Heart left ventricle (tissue), 16 donors: ENCODE measurements around the gene AIPL1. TPM values are rescaled to one million over a fixed set of nuclear protein-coding genes. Genes with fewer than 3 reads are reported as not detected.

Experiments used
- ATAC-seq, 4 donors: fragments of 200-7000 bp; cut with Tn5 transposase; one replicate each; pipeline ENCODE4 v1.9.1; 2020 to 2022; ENCODE audit warnings: moderate library complexity in 4 of 4, mild to moderate bottlenecking in 3 of 4, moderate number of reproducible peaks in 1 of 4
- DNase-seq, 5 donors: peaks; one replicate each; pipeline ENCODE4 v3.0.0-alpha.2; 2020
- H3K27ac ChIP-seq, 12 donors: fragments of 200-600 bp; sonication (generic) in 4 of 12; one replicate each; pipeline versions ENCODE4 v1.5.0 to v1.8.0; 2016 to 2022; ENCODE audit warnings: mild to moderate bottlenecking in 2 of 12
- H3K27me3 ChIP-seq, 9 donors: fragments of 200-600 bp; sonication (generic) in 2 of 9; one replicate each; pipeline versions ENCODE4 v1.5.1 to v1.8.0; 2016 to 2022; ENCODE audit warnings: mild to moderate bottlenecking in 3 of 9
- H3K36me3 ChIP-seq, 9 donors: fragments of 200-600 bp; sonication (generic) in 2 of 9; one replicate each; pipeline versions ENCODE4 v1.5.0 to v1.8.0; 2018 to 2022; ENCODE audit warnings: mild to moderate bottlenecking in 2 of 9
- H3K4me1 ChIP-seq, 12 donors: fragments of 200-600 bp; sonication (generic) in 4 of 12; one replicate each; pipeline versions ENCODE4 v1.5.0 to v1.8.0; 2016 to 2022; ENCODE audit warnings: mild to moderate bottlenecking in 3 of 12
- H3K4me3 ChIP-seq, 12 donors: fragments of 200-600 bp; sonication (generic) in 4 of 12; one replicate each; pipeline versions ENCODE4 v1.5.0 to v1.8.0; 2017 to 2022; ENCODE audit warnings: mild to moderate bottlenecking in 9 of 12, moderate library complexity in 4 of 12
- H3K9me3 ChIP-seq, 12 donors: fragments of 200-600 bp; sonication (generic) in 4 of 12; one replicate each; pipeline versions ENCODE4 v1.5.0 to v1.8.0; 2016 to 2022; ENCODE audit warnings: mild to moderate bottlenecking in 1 of 12
- CTCF ChIP-seq, 12 donors: fragments of 200-600 bp; sonication (generic) in 4 of 12; IDR thresholded peaks; one replicate each; pipeline versions ENCODE4 v1.5.0 to v1.8.0; 2018 to 2022; ENCODE audit warnings: antibody characterized with exemption in 12 of 12, mild to moderate bottlenecking in 5 of 12
- POLR2A ChIP-seq, 2 donors: fragments of 450-650 bp; IDR thresholded peaks; one replicate each; pipeline ENCODE4 v1.6.1; 2017; ENCODE audit warnings: antibody characterized with exemption in 2 of 2, mild to moderate bottlenecking in 2 of 2, moderate library complexity in 2 of 2
- WGBS, 4 donors: extraction: QIAGEN DNeasy Blood & Tissue Kit in 2 of 4; methylation state at CpG; one replicate each; pipeline versions ENCODE4 v1.1.5 to v1.1.7; 2013 to 2018; 5-methylcytosine and 5-hydroxymethylcytosine counted together
- intact Hi-C, 10 donors: fragments of 100-400 bp; cut with DNase I; formaldehyde crosslinking; loops; one replicate each; pipeline versions ENCODE4 v1.11.1 to v1.14.2; 2022
- polyA plus RNA-seq, 2 donors: library from polyadenylated mRNA; stranded (reverse); fragments of 200-250 nt; gene quantifications; one replicate each; pipeline ENCODE4 v1.2.3, GENCODE V29; 2013
- total RNA-seq, 9 donors: library from RNA; depleted of rRNA in 2 of 9; stranded (reverse); fragments of >200 nt in 2 of 9; fragmentation: NEBNext Ultra II Directional in 3 of 9; extraction: Animal tissue kit (Norgen Biotek cat#: 25700) in 3 of 9; gene quantifications; one replicate each; pipeline versions ENCODE4 v1.1.0 to v1.2.4, GENCODE V29; 2016 to 2023
- donor health status: ischemic (EF 13 %, LVEDD 7.1; RV severe dilation, severe dysfunction).
- donor health status: healthy with polysubstance abuse.
- donor health status: DM: no; HTN: yes; CAD: no.
- donor health status: DM: no; HTN: no; CAD: no.
- donor health status: ischemic (EF 25% LVEDD 6.9; RV normal size, moderate dysfunction).
- donor health status: ischemic (EF 25% LVEDD 5.7; RV mildly dilated, moderate dysfunction).
- donor health status: healthy.
- donor health status: DM: yes; HTN: yes; CAD: no.
- donor health status: ischemic (EF 35%, LVEDD 5.7; RV mildly dilated, moderate dysfunction).
- donor health status: nonischemic (EF 11% LVEDD 7.7; RV severe dilation, severe dysfunction).
- donor health status: DM: yes; HTN: yes; CAD: no.
- donor health status: PGD.
- donor health status: ischemic (EF 29% LVEDD 5.4; RV normal size, mild dysfunction).
- donor health status: nonischemic (EF 23%, LVEDD 6.1; RV moderate dilation, normal function).

Gene AIPL1
- total and polyA plus RNA-seq, 11 donors, result not detected

GRCh38 chr17:6388416-6388815 lies 46.5 kb downstream of the AIPL1 start:
- no peak for TF ChIP-seq POLR2A (IDR thresholded peaks at IDR 0.05)
- TF ChIP-seq CTCF (IDR thresholded peaks at IDR 0.05), result no peak
- Histone ChIP-seq H3K27me3 (peaks cover 0 to 25% (median 0%) of the 10 kb centered on the region in 9 donors), H3K36me3 (no peaks in the 10 kb centered on the region), H3K9me3 (peaks cover 0 to 3% (median 0%) of the 10 kb centered on the region in 12 donors), H3K4me1 (no peaks in the 10 kb centered on the region), H3K4me3 (no peak overlapping the region), H3K27ac (no peak overlapping the region)
- WGBS, 4 donors, result 84 to 89% (median 88%) methylated on average over 10 to 11 of the region's 11 CpGs
- ATAC-seq (no peak), DNase-seq (no peak)
- intact Hi-C loops, result no loop called here

- Histone ChIP-seq H3K27ac (no peak overlapping the region), H3K36me3 (no peaks in the 10 kb centered on the region), H3K4me3 (no peak overlapping the region), H3K27me3 (peaks cover 0 to 19% (median 0%) of the 10 kb centered on the region in 9 donors), H3K9me3 (peaks cover 0 to 3% (median 0%) of the 10 kb centered on the region in 12 donors), H3K4me1 (no peaks in the 10 kb centered on the region)
- 57 to 66% (median 62%) methylated on average over 8 of the region's 8 CpGs for WGBS, 4 donors
- DNase-seq, result no peak
- no peak for ATAC-seq
- intact Hi-C loops, result no loop called here
- no peak for TF ChIP-seq POLR2A (IDR thresholded peaks at IDR 0.05)
- no peak for TF ChIP-seq CTCF (IDR thresholded peaks at IDR 0.05)
Observed at GRCh38 chr17:6387858-6388257, 47.1 kb downstream of the AIPL1 start.

GRCh38 chr17:6387442-6387841 lies 47.5 kb downstream of the AIPL1 start:
- ATAC-seq, result no peak
- intact Hi-C loops, result no loop called here

GRCh38 chr17:6386041-6386630 lies 48.8 kb downstream of the AIPL1 start:
- no peak overlapping the region for H3K27ac ChIP-seq
- intact Hi-C loops, result no loop called here
- ATAC-seq (no peak), DNase-seq (no peak)
- 86 to 91% (median 88%) methylated on average over 7 to 9 of the region's 9 CpGs for WGBS, 4 donors
- no peaks in the 10 kb centered on the region for H3K36me3 ChIP-seq
- H3K9me3 ChIP-seq, result peaks cover 0 to 3% (median 0%) of the 10 kb centered on the region in 12 donors
- H3K4me1 ChIP-seq, result no peaks in the 10 kb centered on the region
- TF ChIP-seq POLR2A (IDR thresholded peaks at IDR 0.05) (no peak), CTCF (IDR thresholded peaks at IDR 0.05) (no peak)
- no peak overlapping the region for H3K4me3 ChIP-seq
- H3K27me3 ChIP-seq, result peaks cover 0 to 15% (median 0%) of the 10 kb centered on the region in 9 donors

More at GRCh38 chr17:6387442-6387841, 47.5 kb downstream of the AIPL1 start:
- WGBS, 4 donors, result 79 to 88% (median 84%) methylated on average over 4 of the region's 4 CpGs
- peaks cover 0 to 15% (median 0%) of the 10 kb centered on the region in 9 donors for H3K27me3 ChIP-seq
- TF ChIP-seq CTCF (IDR thresholded peaks at IDR 0.05) (no peak), POLR2A (IDR thresholded peaks at IDR 0.05) (no peak)
- H3K4me1 ChIP-seq, result no peaks in the 10 kb centered on the region
- peaks cover 0 to 3% (median 0%) of the 10 kb centered on the region in 12 donors for H3K9me3 ChIP-seq
- no peak for DNase-seq
- no peaks in the 10 kb centered on the region for H3K36me3 ChIP-seq
- no peak overlapping the region for H3K27ac ChIP-seq
- H3K4me3 ChIP-seq, result no peak overlapping the region
